Glomerular visceral epithelial cell (primary cell): Measurements from ENCODE around the gene OR2AT4.
A peak's percentile ranks its signal among the peaks of the same experiment; 100 is the strongest.
"Not testable (repeated sequence)": the region's sequence is repeated elsewhere in the genome, so short reads cannot be mapped to it uniquely, and the experiment has no call there.

Experiments used
- DNase-seq: peaks from one replicate; pipeline ENCODE4 v3.0.0-alpha.2; 2016; ENCODE audit errors: extremely low spot score

The OR2AT4 gene

GRCh38 chr11:75103380-75104026 lies 6.8 kb upstream of the OR2AT4 start:
- DNase-seq: peak; percentile 23

GRCh38 chr11:75101424-75102128 lies 4.9 kb upstream of the OR2AT4 start:
- no peak for DNase-seq

- peak; percentile 75 for DNase-seq
Measured at GRCh38 chr11:75100314-75100713, 3.6 kb upstream of the OR2AT4 start.

GRCh38 chr11:75099635-75100034 lies 3.0 kb upstream of the OR2AT4 start:
- DNase-seq: no peak

GRCh38 chr11:75098835-75099439 lies 2.3 kb upstream of the OR2AT4 start:
- DNase-seq: not testable (repeated sequence)

- DNase-seq: not testable (repeated sequence)
Measured at GRCh38 chr11:75098181-75098580, 1.5 kb upstream of the OR2AT4 start.

- DNase-seq: no peak
Measured at GRCh38 chr11:75097173-75097557, 489 bp upstream of the OR2AT4 start.

- DNase-seq: not testable (repeated sequence)
Measured at GRCh38 chr11:75094382-75094781, 2.3 kb downstream of the OR2AT4 start.

- DNase-seq: no peak
Measured at GRCh38 chr11:75090671-75091177, 6.0 kb downstream of the OR2AT4 start.

GRCh38 chr11:75087319-75088305 lies 9.1 kb downstream of the OR2AT4 start:
- DNase-seq: no peak

GRCh38 chr11:75084883-75085282 lies 11.8 kb downstream of the OR2AT4 start:
- no peak for DNase-seq

GRCh38 chr11:75083217-75083605 lies 13.5 kb downstream of the OR2AT4 start:
- no peak for DNase-seq

GRCh38 chr11:75082601-75083216 lies 14.0 kb downstream of the OR2AT4 start:
- DNase-seq: no peak

GRCh38 chr11:75079546-75079945 lies 17.1 kb downstream of the OR2AT4 start:
- DNase-seq: no peak

GRCh38 chr11:75078233-75078632 lies 18.4 kb downstream of the OR2AT4 start:
- DNase-seq: peak; percentile 89

GRCh38 chr11:75077316-75077715 lies 19.4 kb downstream of the OR2AT4 start:
- peak; percentile 85 for DNase-seq

- DNase-seq: no peak
Measured at GRCh38 chr11:75076671-75077070, 20.0 kb downstream of the OR2AT4 start.

- DNase-seq: no peak
Measured at GRCh38 chr11:75073459-75074190, 23.1 kb downstream of the OR2AT4 start.

GRCh38 chr11:75072582-75072981 lies 24.1 kb downstream of the OR2AT4 start:
- DNase-seq: no peak

- no peak for DNase-seq
Measured at GRCh38 chr11:75069473-75069872, 27.2 kb downstream of the OR2AT4 start.

GRCh38 chr11:75068993-75069392 lies 27.7 kb downstream of the OR2AT4 start:
- DNase-seq: no peak
